ENCODE data around the gene NRXN2.
"Not testable (repeated sequence)": the region's sequence is repeated elsewhere in the genome, so short reads cannot be mapped to it uniquely, and the experiment has no call there.

NRXN2 gene

DNA sequence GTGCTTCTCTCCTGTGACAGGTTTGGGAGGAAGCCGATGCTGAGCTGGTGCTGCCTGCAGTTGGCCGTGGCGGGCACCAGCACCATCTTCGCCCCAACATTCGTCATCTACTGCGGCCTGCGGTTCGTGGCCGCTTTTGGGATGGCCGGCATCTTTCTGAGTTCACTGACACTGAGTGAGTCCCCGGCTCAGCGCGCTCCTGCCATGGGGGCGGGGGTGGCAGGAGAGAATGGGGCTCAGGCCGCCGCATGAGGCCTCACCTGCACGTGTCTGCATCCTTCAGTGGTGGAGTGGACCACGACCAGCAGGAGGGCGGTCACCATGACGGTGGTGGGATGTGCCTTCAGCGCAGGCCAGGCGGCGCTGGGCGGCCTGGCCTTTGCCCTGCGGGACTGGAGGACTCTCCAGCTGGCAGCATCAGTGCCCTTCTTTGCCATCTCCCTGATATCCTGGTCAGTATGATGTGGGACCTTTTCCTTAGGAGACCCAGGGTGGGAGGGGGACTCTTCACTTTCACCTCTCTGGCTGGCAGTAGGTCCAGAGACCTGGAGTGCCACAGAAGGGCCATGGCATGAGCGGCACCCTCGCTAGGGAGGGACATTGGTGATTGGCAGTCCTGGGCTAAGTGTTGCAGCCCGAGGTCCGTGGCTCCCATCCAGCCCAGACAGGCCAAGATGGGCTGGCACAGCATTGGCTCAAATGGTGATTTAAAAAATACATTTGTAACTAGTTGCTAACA, 160.8 kb downstream of the NRXN2 start:
- Histone ChIP-seq H2BK15ac (ENCODE audit: low read length) (peak overlapping the region; percentile 95), H3K79me1 (ENCODE audit: low read depth, low read length) (no peaks in the 10 kb centered on the region), H3K4me3 (ENCODE audit: low read length in 2 of 2) (no peak overlapping the region), H3K4me1 (ENCODE audit: control insufficient read depth in 2 of 2, insufficient read depth in 1 of 2, low read depth in 1 of 2, low read length in 2 of 2) (peaks cover 14 to 39% of the 10 kb centered on the region in 2 donors), H3K23ac (ENCODE audit: low read depth, low read length, poor library complexity) (peak overlapping the region; percentile 20), H2BK5ac (ENCODE audit: low read length) (peak overlapping the region; percentile 70), H2AFZ (ENCODE audit: low read length) (no peak overlapping the region), H3K4ac (ENCODE audit: low read length) (peak overlapping the region; percentile 77), H3K9me3 (replicated peaks in 1 of 2; ENCODE audit: control insufficient read depth in 2 of 2, insufficient read depth in 1 of 2, low read depth in 1 of 2, low read length in 2 of 2) (no peaks in the 10 kb centered on the region), H4K91ac (ENCODE audit: low read depth, low read length, poor library complexity) (no peak overlapping the region), H3K27ac (replicated peaks; ENCODE audit: low read length) (no peak overlapping the region), H3K9ac (ENCODE audit: low read depth, low read length, poor library complexity) (peak overlapping the region; percentile 50), H2AK5ac (ENCODE audit: low read depth, low read length) (peak overlapping the region; percentile 74), H2BK12ac (ENCODE audit: low read length) (no peak overlapping the region), H3K14ac (ENCODE audit: low read length) (peak overlapping the region; percentile 31), H3K36me3 (replicated peaks in 1 of 2; ENCODE audit: control insufficient read depth in 2 of 2, insufficient read depth in 2 of 2, low read length in 2 of 2) (no peaks in the 10 kb centered on the region), H4K8ac (ENCODE audit: low read depth, low read length) (no peak overlapping the region), H3K27me3 (ENCODE audit: control insufficient read depth in 3 of 3, insufficient read depth in 3 of 3, low read depth in 1 of 3, low read length in 3 of 3) (no peaks in the 10 kb centered on the region), H3K18ac (ENCODE audit: low read length) (peak overlapping the region; percentile 61), H3K4me2 (ENCODE audit: insufficient read depth, low read length, poor library complexity, severe bottlenecking) (no peak overlapping the region), H2BK120ac (ENCODE audit: low read depth, low read length) (peak overlapping the region; percentile 68)
- WGBS, 2 donors (ENCODE audit: extremely low coverage in 2 of 2, insufficient read length in 2 of 2, insufficient replicate concordance in 1 of 2), result no CpG with 5 or more reads among the region's 29 CpGs
- no peak for DNase-seq (ENCODE audit: low spot score)

- not testable (repeated sequence) for H3K27ac ChIP-seq (replicated peaks; ENCODE audit: low read length); H2AFZ ChIP-seq (ENCODE audit: low read length)
These were observed 161.6 kb downstream of the NRXN2 start for GRCh38 chr11:64561429-64561828.

DNA sequence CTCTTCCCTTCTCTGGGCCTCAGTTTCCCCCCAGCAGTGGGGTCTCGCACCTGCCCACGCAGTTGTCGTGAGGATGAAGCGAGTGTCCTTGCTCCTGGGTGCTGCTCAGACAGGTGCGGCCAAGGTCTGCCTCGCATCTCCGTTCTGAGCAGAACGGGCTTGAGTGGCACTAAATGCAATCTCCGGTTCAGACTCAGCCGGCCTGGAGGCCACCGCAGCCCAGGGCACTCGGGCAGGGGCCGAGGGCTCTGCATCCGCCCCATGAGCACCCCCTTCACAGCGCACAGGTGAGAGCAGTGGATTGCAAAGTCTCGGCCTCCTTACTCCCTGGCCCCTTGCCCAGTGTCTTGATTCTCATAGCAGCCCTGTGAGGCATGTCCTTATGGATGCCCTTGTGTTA, 162.1 kb downstream of the NRXN2 start:
- WGBS, 2 donors (ENCODE audit: extremely low coverage in 2 of 2, insufficient read length in 2 of 2, insufficient replicate concordance in 1 of 2), result no CpG with 5 or more reads among the region's 16 CpGs
- no peak overlapping the region for H3K14ac ChIP-seq (ENCODE audit: low read length)
- peak overlapping the region; percentile 87 for H2BK5ac ChIP-seq (ENCODE audit: low read length)

More at GRCh38 chr11:64561429-64561828, 161.6 kb downstream of the NRXN2 start:
- H3K9me3 ChIP-seq (replicated peaks in 1 of 2; ENCODE audit: control insufficient read depth in 2 of 2, insufficient read depth in 1 of 2, low read depth in 1 of 2, low read length in 2 of 2); H3K4ac ChIP-seq (ENCODE audit: low read length); H3K14ac ChIP-seq (ENCODE audit: low read length); H2BK120ac ChIP-seq (ENCODE audit: low read depth, low read length); H3K4me2 ChIP-seq (ENCODE audit: insufficient read depth, low read length, poor library complexity, severe bottlenecking); H3K18ac ChIP-seq (ENCODE audit: low read length); DNase-seq (ENCODE audit: low spot score); H3K79me1 ChIP-seq (ENCODE audit: low read depth, low read length); H3K9ac ChIP-seq (ENCODE audit: low read depth, low read length, poor library complexity); H2BK5ac ChIP-seq (ENCODE audit: low read length); H2BK12ac ChIP-seq (ENCODE audit: low read length); H4K8ac ChIP-seq (ENCODE audit: low read depth, low read length); H3K23ac ChIP-seq (ENCODE audit: low read depth, low read length, poor library complexity); H3K27me3 ChIP-seq (ENCODE audit: control insufficient read depth in 3 of 3, insufficient read depth in 3 of 3, low read depth in 1 of 3, low read length in 3 of 3); H3K36me3 ChIP-seq (replicated peaks in 1 of 2; ENCODE audit: control insufficient read depth in 2 of 2, insufficient read depth in 2 of 2, low read length in 2 of 2); H2BK15ac ChIP-seq (ENCODE audit: low read length); H2AK5ac ChIP-seq (ENCODE audit: low read depth, low read length); H4K91ac ChIP-seq (ENCODE audit: low read depth, low read length, poor library complexity); H3K4me3 ChIP-seq (ENCODE audit: low read length in 2 of 2): not testable (repeated sequence)
- WGBS, 2 donors (ENCODE audit: extremely low coverage in 2 of 2, insufficient read length in 2 of 2, insufficient replicate concordance in 1 of 2), result no CpG with 5 or more reads among the region's 3 CpGs
- H3K4me1 ChIP-seq (ENCODE audit: control insufficient read depth in 2 of 2, insufficient read depth in 1 of 2, low read depth in 1 of 2, low read length in 2 of 2), result peaks cover 9 to 35% of the 10 kb centered on the region in 2 donors

GRCh38 chr11:64560139-64560771, 162.7 kb downstream of the NRXN2 start:
- H3K27ac ChIP-seq (replicated peaks; ENCODE audit: low read length), result no peak overlapping the region
- H2AFZ ChIP-seq (ENCODE audit: low read length), result peak overlapping the region; percentile 71
- H4K91ac ChIP-seq (ENCODE audit: low read depth, low read length, poor library complexity), result peak overlapping the region; percentile 69
- no peak overlapping the region for H3K4me3 ChIP-seq (ENCODE audit: low read length in 2 of 2)
- no peak overlapping the region for H3K4me2 ChIP-seq (ENCODE audit: insufficient read depth, low read length, poor library complexity, severe bottlenecking)
- no CpG with 5 or more reads among the region's 15 CpGs for WGBS, 2 donors (ENCODE audit: extremely low coverage in 2 of 2, insufficient read length in 2 of 2, insufficient replicate concordance in 1 of 2)
- H2BK15ac ChIP-seq (ENCODE audit: low read length), result peak overlapping the region; percentile 97
- H2BK5ac ChIP-seq (ENCODE audit: low read length), result peak overlapping the region; percentile 87
- peak overlapping the region; percentile 77 for H2AK5ac ChIP-seq (ENCODE audit: low read depth, low read length)
- H3K36me3 ChIP-seq (replicated peaks in 1 of 2; ENCODE audit: control insufficient read depth in 2 of 2, insufficient read depth in 2 of 2, low read length in 2 of 2), result no peaks in the 10 kb centered on the region
- H4K8ac ChIP-seq (ENCODE audit: low read depth, low read length), result peak overlapping the region; percentile 100
- H3K9ac ChIP-seq (ENCODE audit: low read depth, low read length, poor library complexity), result peak overlapping the region; percentile 86
- H3K23ac ChIP-seq (ENCODE audit: low read depth, low read length, poor library complexity), result peak overlapping the region; percentile 68
- H3K27me3 ChIP-seq (ENCODE audit: control insufficient read depth in 3 of 3, insufficient read depth in 3 of 3, low read depth in 1 of 3, low read length in 3 of 3), result no peaks in the 10 kb centered on the region
- H3K9me3 ChIP-seq (replicated peaks in 1 of 2; ENCODE audit: control insufficient read depth in 2 of 2, insufficient read depth in 1 of 2, low read depth in 1 of 2, low read length in 2 of 2), result no peaks in the 10 kb centered on the region
- peak overlapping the region; percentile 98 for H2BK12ac ChIP-seq (ENCODE audit: low read length)
- peak overlapping the region; percentile 75 for H2BK120ac ChIP-seq (ENCODE audit: low read depth, low read length)
- H3K18ac ChIP-seq (ENCODE audit: low read length), result peak overlapping the region; percentile 93
- no peak for DNase-seq (ENCODE audit: low spot score)
- H3K79me1 ChIP-seq (ENCODE audit: low read depth, low read length), result no peaks in the 10 kb centered on the region
- peak overlapping the region; percentile 91 for H3K4ac ChIP-seq (ENCODE audit: low read length)
- peaks cover 5 to 28% of the 10 kb centered on the region in 2 donors for H3K4me1 ChIP-seq (ENCODE audit: control insufficient read depth in 2 of 2, insufficient read depth in 1 of 2, low read depth in 1 of 2, low read length in 2 of 2)
- H3K14ac ChIP-seq (ENCODE audit: low read length), result peak overlapping the region; percentile 90

More for the DNA sequence above, 162.1 kb downstream of the NRXN2 start:
- Histone ChIP-seq H4K91ac (ENCODE audit: low read depth, low read length, poor library complexity) (peak overlapping the region; percentile 56), H3K4me2 (ENCODE audit: insufficient read depth, low read length, poor library complexity, severe bottlenecking) (no peak overlapping the region), H3K27ac (replicated peaks; ENCODE audit: low read length) (no peak overlapping the region), H2AK5ac (ENCODE audit: low read depth, low read length) (peak overlapping the region; percentile 77), H3K27me3 (ENCODE audit: control insufficient read depth in 3 of 3, insufficient read depth in 3 of 3, low read depth in 1 of 3, low read length in 3 of 3) (no peaks in the 10 kb centered on the region), H2BK15ac (ENCODE audit: low read length) (peak overlapping the region; percentile 97), H3K4ac (ENCODE audit: low read length) (no peak overlapping the region), H3K36me3 (replicated peaks in 1 of 2; ENCODE audit: control insufficient read depth in 2 of 2, insufficient read depth in 2 of 2, low read length in 2 of 2) (no peaks in the 10 kb centered on the region), H3K4me3 (ENCODE audit: low read length in 2 of 2) (peak overlapping the region in 1 of 2 donors; percentile 49), H3K9ac (ENCODE audit: low read depth, low read length, poor library complexity) (peak overlapping the region; percentile 72), H3K79me1 (ENCODE audit: low read depth, low read length) (no peaks in the 10 kb centered on the region), H3K23ac (ENCODE audit: low read depth, low read length, poor library complexity) (peak overlapping the region; percentile 68), H3K4me1 (ENCODE audit: control insufficient read depth in 2 of 2, insufficient read depth in 1 of 2, low read depth in 1 of 2, low read length in 2 of 2) (peaks cover 7 to 33% of the 10 kb centered on the region in 2 donors), H2BK12ac (ENCODE audit: low read length) (peak overlapping the region; percentile 98), H4K8ac (ENCODE audit: low read depth, low read length) (no peak overlapping the region), H3K9me3 (replicated peaks in 1 of 2; ENCODE audit: control insufficient read depth in 2 of 2, insufficient read depth in 1 of 2, low read depth in 1 of 2, low read length in 2 of 2) (no peaks in the 10 kb centered on the region), H2AFZ (ENCODE audit: low read length) (no peak overlapping the region), H2BK120ac (ENCODE audit: low read depth, low read length) (no peak overlapping the region), H3K18ac (ENCODE audit: low read length) (peak overlapping the region; percentile 93)
- no peak for DNase-seq (ENCODE audit: low spot score)

All from neuronal stem cell (in vitro differentiated cells).